Endothelial cell of umbilical vein (primary cell): ENCODE results near the gene ACTN3. TPM values are rescaled to one million over a fixed set of nuclear protein-coding genes. Genes with fewer than 3 reads are reported as not detected.

Experiments
- BruUV-seq: library from RNA; stranded (reverse); fragments of 400-500 nt; replicated peaks from 2 replicates; lab custom pipeline; 2021; lab: Mats Ljungman, UMichigan
- CTCF ChIA-PET: fragments of 300-600, 350-600 bp; sonication (Branson Sonifier 250); formaldehyde crosslinking; loops from one replicate; lab custom pipeline; 2021; ENCODE audit warnings: antibody characterized with exemption, inconsistent platforms; lab: Charles Lee
- POLR2A ChIA-PET: fragments of 300-600, 350-600 bp; sonication (Branson Sonifier 250); formaldehyde crosslinking; loops from one replicate; lab custom pipeline; 2021; ENCODE audit warnings: antibody characterized with exemption, inconsistent platforms; lab: Charles Lee
- DNase-seq: peaks from one replicate; pipeline ENCODE4 v3.0.0-alpha.2; 2011; ENCODE audit warnings: low read depth, low spot score
- FAIRE-seq: peaks from 2 replicates; lab custom pipeline; 2011; peaks lifted over from hg19 to GRCh38; lab: Jason Lieb, UNC
- H2AFZ ChIP-seq: 2 replicates; pipeline ENCODE4 v1.6.0; 2012; ENCODE audit warnings: low read depth, low read length, control low read depth, inconsistent platforms
- H3K27ac ChIP-seq: 2 replicates; pipeline ENCODE4 v1.5.1; 2011; ENCODE audit warnings: low read depth, mild to moderate bottlenecking, control low read depth, low read length, moderate library complexity; ENCODE audit not compliant: insufficient read depth
- H3K27me3 ChIP-seq, 2 experiments: 2 replicates each; pipeline versions ENCODE4 v1.6.0 to v1.6.1; 2011; ENCODE audit warnings: low read length in 2 of 2, mixed read lengths in 1 of 2; ENCODE audit not compliant: control insufficient read depth in 2 of 2, insufficient read depth in 2 of 2
- H3K36me3 ChIP-seq, 2 experiments: 2 replicates in 1 of 2; 3 replicates in 1 of 2; pipeline ENCODE4 v1.5.1; 2011; ENCODE audit warnings: low read length in 2 of 2, mild to moderate bottlenecking in 1 of 2, moderate library complexity in 1 of 2; ENCODE audit not compliant: control insufficient read depth in 2 of 2, insufficient read depth in 2 of 2; ENCODE audit errors: extremely low read depth in 1 of 2
- H3K4me1 ChIP-seq: 3 replicates; pipeline ENCODE4 v1.5.1; 2011; ENCODE audit warnings: mild to moderate bottlenecking, low read length; ENCODE audit not compliant: control insufficient read depth, insufficient read depth; ENCODE audit errors: extremely low read depth
- H3K4me2 ChIP-seq: 2 replicates; pipeline ENCODE4 v1.6.1; 2011; ENCODE audit warnings: low read length, control low read depth, mixed read lengths; ENCODE audit not compliant: insufficient read depth
- H3K4me3 ChIP-seq, 3 experiments: fragments of 200-600 bp in 1 of 3; sonication (generic), shearing (Covaris generic) in 1 of 3; replicated peaks in 1 of 3; 2 replicates each; pipeline ENCODE4 v1.5.1; 2011 to 2016; ENCODE audit warnings: control low read depth in 3 of 3, low read length in 3 of 3, mild to moderate bottlenecking in 2 of 3, inconsistent platforms in 1 of 3, low read depth in 1 of 3, moderate library complexity in 1 of 3; ENCODE audit not compliant: insufficient read depth in 1 of 3
- H3K79me2 ChIP-seq: 2 replicates; pipeline ENCODE4 v1.6.0; 2012; ENCODE audit warnings: low read length, inconsistent platforms; ENCODE audit not compliant: control insufficient read depth, insufficient read depth
- H3K9ac ChIP-seq: replicated peaks from 2 replicates; pipeline ENCODE3; 2011; ENCODE audit warnings: low read length, control low read depth; ENCODE audit not compliant: insufficient read depth; ENCODE audit errors: extremely low read depth
- H3K9me1 ChIP-seq: replicated peaks from 3 replicates; pipeline ENCODE4 v1.6.0; 2011; ENCODE audit warnings: mild to moderate bottlenecking, low read length; ENCODE audit not compliant: control insufficient read depth, insufficient read depth; ENCODE audit errors: extremely low read depth
- H3K9me3 ChIP-seq: replicated peaks from 2 replicates; pipeline ENCODE4 v1.5.1; 2012; ENCODE audit warnings: low read length, inconsistent platforms; ENCODE audit not compliant: control insufficient read depth, insufficient read depth
- H4K20me1 ChIP-seq: replicated peaks from 2 replicates; pipeline ENCODE3; 2011; ENCODE audit warnings: mild to moderate bottlenecking, low read length; ENCODE audit not compliant: control insufficient read depth, insufficient read depth; ENCODE audit errors: extremely low read depth
- MAX ChIP-seq: IDR thresholded peaks from 2 replicates; pipeline ENCODE4 v1.6.1; 2011; ENCODE audit not compliant: insufficient read depth, insufficient read length
- POLR2A ChIP-seq: IDR thresholded peaks from 2 replicates; pipeline ENCODE4 v1.6.1; 2012; ENCODE audit warnings: low read depth, mild to moderate bottlenecking, control low read depth, low read length
- dilution Hi-C: fragments of 300-500 bp; cut with MboI; formaldehyde crosslinking; loops from one replicate; pipeline ENCODE4 v1.15.0; 2019; ENCODE audit warnings: low sequenced_read_pairs; ENCODE audit not compliant: extremely low pct_ligation_motif_present
- intact Hi-C: fragments of 100-400 bp; cut with micrococcal nuclease; formaldehyde crosslinking; loops from one replicate; pipeline ENCODE4 v1.10.0; 2022
- polyA plus RNA-seq, 4 experiments: library from polyadenylated mRNA; depleted of rRNA in 3 of 4; stranded (reverse) in 3 of 4; unstranded in 1 of 4; fragments of >200 nt; gene quantifications; 2 replicates each; pipeline versions ENCODE4 v1.2.1 to v1.2.3, GENCODE V29; 2011 to 2012; ENCODE audit warnings: missing spikeins in 1 of 4
- total RNA-seq: library from RNA; stranded (reverse); gene quantifications from 2 replicates; pipeline ENCODE4 v1.2.3, GENCODE V29; 2021

ACTN3 gene
- total and polyA plus RNA-seq, 2 donors (not counting 3 experiments of a cell fraction or from before 2014, with no cell fraction given) = 0.17 to 0.18 TPM

- ChIA-PET CTCF (interaction anchor here (2.7 kb wide), 1 partner anchor 117 kb away, joined by 13 read pairs; the partner anchor contains the start of gene RBM4B), POLR2A (interaction anchor here (0.6 kb wide), 2 partner anchors 55 to 759 kb away, joined by 3 to 4 read pairs; no protein-coding TSS in a partner anchor)
- H3K36me3 ChIP-seq = no peaks in the 10 kb centered on the region
- no peak overlapping the region for H3K4me3 ChIP-seq
- H3K79me2 ChIP-seq = no peaks in the 10 kb centered on the region
- DNase-seq (no peak), FAIRE-seq (no peak)
- peaks cover 5 to 6% of the 10 kb centered on the region in 2 experiments for H3K27me3 ChIP-seq
- H2AFZ ChIP-seq = no peak overlapping the region
- TF ChIP-seq MAX = no peak
- H3K9me3 ChIP-seq = no peaks in the 10 kb centered on the region
- H4K20me1 ChIP-seq = no peaks in the 10 kb centered on the region
- H3K9me1 ChIP-seq = no peaks in the 10 kb centered on the region
- dilution Hi-C loops = no loop called here
- no peak overlapping the region for H3K4me2 ChIP-seq
- no TSS peak for BruUV-seq
- no peak overlapping the region for H3K9ac ChIP-seq
- no peak overlapping the region for H3K27ac ChIP-seq
- intact Hi-C loops = no loop called here
- H3K4me1 ChIP-seq = no peaks in the 10 kb centered on the region
These were observed 14.7 kb downstream of the ACTN3 start for GRCh38 chr11:66561178-66561974.

GRCh38 chr11:66561975-66562248, 15.2 kb downstream of the ACTN3 start:
- CTCF ChIA-PET = interaction anchor here (1.1 to 2.7 kb wide), 2 partner anchors 76 to 116 kb away, joined by 3 to 13 read pairs; partner anchors contain the start of genes RBM4 and RBM4B
- intact Hi-C loops = no loop called here
- H3K9me3 ChIP-seq = no peaks in the 10 kb centered on the region

More at GRCh38 chr11:66561975-66562248, 15.2 kb downstream of the ACTN3 start:
- dilution Hi-C loops = no loop called here
- Histone ChIP-seq H3K4me3 (no peak overlapping the region), H3K36me3 (no peaks in the 10 kb centered on the region), H4K20me1 (no peaks in the 10 kb centered on the region), H3K9me1 (no peaks in the 10 kb centered on the region), H2AFZ (no peak overlapping the region), H3K79me2 (no peaks in the 10 kb centered on the region), H3K27me3 (peaks cover 5 to 6% of the 10 kb centered on the region in 2 experiments), H3K9ac (no peak overlapping the region), H3K4me2 (no peak overlapping the region), H3K27ac (no peak overlapping the region), H3K4me1 (no peaks in the 10 kb centered on the region)
- FAIRE-seq = no peak
- POLR2A ChIA-PET = interaction anchor here (0.6 kb wide), 2 partner anchors 55 to 760 kb away, joined by 3 to 4 read pairs; no protein-coding TSS in a partner anchor
- no TSS peak for BruUV-seq
- no peak for TF ChIP-seq POLR2A
- DNase-seq = no peak
